HCT116 (cell line): ENCODE results near the gene NUDT13.

Experiments used
- CEBPB ChIP-seq: IDR thresholded peaks from 2 replicates; pipeline ENCODE4 v1.6.1; 2012; ENCODE audit warnings: low read depth
- CTCF ChIP-seq, 3 experiments: fragments of 200-600 bp in 1 of 3; sonication (generic) in 1 of 3; IDR thresholded peaks in 2 of 3; conservative IDR thresholded peaks in 1 of 3; 2 replicates each; pipeline ENCODE4 v1.5.1; 2012 to 2017; ENCODE audit warnings: low read depth in 2 of 3, low read length in 2 of 3, antibody characterized with exemption in 1 of 3, borderline replicate concordance in 1 of 3, control low read depth in 1 of 3, mild to moderate bottlenecking in 1 of 3, mixed read lengths in 1 of 3, mixed run types in 1 of 3, moderate library complexity in 1 of 3; ENCODE audit not compliant: insufficient read depth in 1 of 3
- EZH2 ChIP-seq: fragments of 200-600 bp; sonication (generic); IDR thresholded peaks from 2 replicates; pipeline ENCODE4 v1.6.1; 2017; ENCODE audit warnings: antibody characterized with exemption, mixed run types
- MAX ChIP-seq: IDR thresholded peaks from 2 replicates; pipeline ENCODE4 v1.6.1; 2012
- POLR2A ChIP-seq: IDR thresholded peaks from 2 replicates; pipeline ENCODE4 v1.7.0; 2011; ENCODE audit warnings: borderline replicate concordance; ENCODE audit not compliant: insufficient read depth, insufficient read length; ENCODE audit errors: extremely low read depth
- TCF7L2 ChIP-seq: IDR thresholded peaks from 2 replicates; pipeline ENCODE4 v1.7.0; 2011; ENCODE audit warnings: borderline replicate concordance, inconsistent platforms; ENCODE audit not compliant: insufficient read depth, insufficient read length; ENCODE audit errors: extremely low read depth
- ZBTB33 ChIP-seq: IDR thresholded peaks from 2 replicates; pipeline ENCODE4 v1.6.1; 2011; ENCODE audit warnings: mild to moderate bottlenecking, low read length, moderate library complexity; ENCODE audit not compliant: insufficient replicate concordance; ENCODE audit errors: extremely low read depth
- ZNF274 ChIP-seq: fragments of 200-500 bp; sonication (Bioruptor generic); IDR thresholded peaks from 2 replicates; pipeline ENCODE4 v1.6.1; 2014; ENCODE audit warnings: mild to moderate bottlenecking, low read depth, low read length, inconsistent platforms

- TF ChIP-seq MAX, result no peak
- TF ChIP-seq CTCF (IDR thresholded peaks at IDR 0.05 in 2 of 3, conservative IDR thresholded peaks at IDR 0.05 in 1 of 3; ENCODE audit: borderline replicate concordance in 1 of 3, insufficient read depth in 1 of 3, low read depth in 2 of 3, low read length in 2 of 3), result no peak
- TF ChIP-seq EZH2, result no peak
- TF ChIP-seq TCF7L2, result no peak
- no peak for TF ChIP-seq ZBTB33
- TF ChIP-seq POLR2A, result no peak
- TF ChIP-seq ZNF274, result no peak
- no peak for TF ChIP-seq CEBPB
These were observed 50.8 kb downstream of the NUDT13 start for GRCh38 chr10:73161079-73161478.
